DOHH2 (cell line): ENCODE measurements around the gene KIF3B.

Source experiments
- H3F3A ChIP-seq: fragments of 200-600 bp; sonication (generic), shearing (Covaris generic); 2 replicates; pipeline ENCODE4 v1.6.0; 2016; ENCODE audit warnings: antibody characterized with exemption, mild to moderate bottlenecking; ENCODE audit not compliant: control insufficient read depth, insufficient read depth
- H3K27ac ChIP-seq: fragments of 200-600 bp; sonication (generic); 2 replicates; pipeline ENCODE4 v1.5.1; 2014; ENCODE audit warnings: low read depth, mild to moderate bottlenecking, low read length, moderate library complexity
- H3K27me3 ChIP-seq: fragments of 200-600 bp; sonication (generic); 2 replicates; pipeline ENCODE4 v1.6.1; 2014; ENCODE audit warnings: mild to moderate bottlenecking, low read length, mixed read lengths; ENCODE audit not compliant: control insufficient read depth
- H3K36me3 ChIP-seq: fragments of 200-600 bp; sonication (generic); 2 replicates; pipeline ENCODE4 v1.6.1; 2014; ENCODE audit warnings: mild to moderate bottlenecking, low read length, moderate library complexity, mixed read lengths; ENCODE audit not compliant: control insufficient read depth
- H3K4me1 ChIP-seq: fragments of 200-600 bp; sonication (generic); 2 replicates; pipeline ENCODE4 v1.6.1; 2014; ENCODE audit warnings: mild to moderate bottlenecking, low read length, mixed read lengths; ENCODE audit not compliant: control insufficient read depth
- H3K4me2 ChIP-seq: fragments of 200-600 bp; sonication (generic); 2 replicates; pipeline ENCODE4 v1.6.0; 2014; ENCODE audit warnings: mild to moderate bottlenecking, low read length, moderate library complexity
- H3K4me3 ChIP-seq: fragments of 200-600 bp; sonication (generic); 2 replicates; pipeline ENCODE4 v1.5.1; 2014; ENCODE audit warnings: mild to moderate bottlenecking, low read length, mixed read lengths
- H3K79me2 ChIP-seq: fragments of 200-600 bp; sonication (generic); 2 replicates; pipeline ENCODE4 v1.6.1; 2014; ENCODE audit warnings: mild to moderate bottlenecking, low read length, mixed read lengths; ENCODE audit not compliant: control insufficient read depth
- H3K9me2 ChIP-seq: fragments of 200-600 bp; sonication (generic); replicated peaks from 2 replicates; pipeline ENCODE4 v1.6.1; 2014; ENCODE audit warnings: mild to moderate bottlenecking, low read length, mixed read lengths; ENCODE audit not compliant: control insufficient read depth
- H3K9me3 ChIP-seq: fragments of 200-600 bp; sonication (generic); 2 replicates; pipeline ENCODE4 v1.6.1; 2014; ENCODE audit warnings: antibody characterized with exemption, low read length, mixed read lengths; ENCODE audit not compliant: control insufficient read depth, insufficient read depth
- H4K20me1 ChIP-seq: fragments of 200-600 bp; sonication (generic); 2 replicates; pipeline ENCODE4 v1.6.0; 2014; ENCODE audit warnings: low read depth, mild to moderate bottlenecking, antibody characterized with exemption, low read length, moderate library complexity; ENCODE audit not compliant: control insufficient read depth, insufficient read depth
- CTCF ChIP-seq: fragments of 200-600 bp; sonication (generic); IDR thresholded peaks from one replicate; pipeline ENCODE4 v1.5.1; 2014; ENCODE audit warnings: antibody characterized with exemption, mild to moderate bottlenecking, low read depth, low read length; ENCODE audit not compliant: poor library complexity, severe bottlenecking
- EZH2phosphoT487 ChIP-seq: fragments of 200-600 bp; sonication (generic); IDR thresholded peaks from 2 replicates; pipeline ENCODE4 v1.6.1; 2017; ENCODE audit warnings: borderline replicate concordance, mild to moderate bottlenecking, antibody characterized with exemption, low read length, moderate library complexity, mixed read lengths

KIF3B gene

GRCh38 chr20:32236048-32236533 lies 41.4 kb upstream of the KIF3B start:
- Histone ChIP-seq H3K9me2 (no peaks in the 10 kb centered on the region), H4K20me1 (no peaks in the 10 kb centered on the region), H3K36me3 (peaks cover 64% of the 10 kb centered on the region), H3K4me1 (peaks cover 39% of the 10 kb centered on the region), H3K79me2 (no peaks in the 10 kb centered on the region), H3K4me3 (no peak overlapping the region), H3K27me3 (no peaks in the 10 kb centered on the region), H3F3A (peaks cover 15% of the 10 kb centered on the region), H3K4me2 (no peak overlapping the region), H3K9me3 (no peaks in the 10 kb centered on the region), H3K27ac (no peak overlapping the region)
- TF ChIP-seq EZH2phosphoT487, result no peak
- no peak for TF ChIP-seq CTCF

- H4K20me1 ChIP-seq, result no peaks in the 10 kb centered on the region
- H3K9me3 ChIP-seq, result no peaks in the 10 kb centered on the region
- H3F3A ChIP-seq, result peaks cover 10% of the 10 kb centered on the region
- H3K4me3 ChIP-seq, result no peak overlapping the region
- peaks cover 39% of the 10 kb centered on the region for H3K4me1 ChIP-seq
- H3K4me2 ChIP-seq, result no peak overlapping the region
- no peak overlapping the region for H3K27ac ChIP-seq
- no peaks in the 10 kb centered on the region for H3K27me3 ChIP-seq
- TF ChIP-seq EZH2phosphoT487 (no peak), CTCF (no peak)
- H3K9me2 ChIP-seq, result no peaks in the 10 kb centered on the region
- H3K36me3 ChIP-seq, result peaks cover 56% of the 10 kb centered on the region
- no peaks in the 10 kb centered on the region for H3K79me2 ChIP-seq
Observed at GRCh38 chr20:32236819-32237218, 40.6 kb upstream of the KIF3B start.

GRCh38 chr20:32237419-32237818 lies 40.0 kb upstream of the KIF3B start:
- TF ChIP-seq EZH2phosphoT487 (no peak), CTCF (no peak)
- no peak overlapping the region for H3K27ac ChIP-seq
- H3K36me3 ChIP-seq, result peaks cover 50% of the 10 kb centered on the region
- no peaks in the 10 kb centered on the region for H3K79me2 ChIP-seq
- no peaks in the 10 kb centered on the region for H3K27me3 ChIP-seq
- H3K4me1 ChIP-seq, result peaks cover 33% of the 10 kb centered on the region
- H4K20me1 ChIP-seq, result no peaks in the 10 kb centered on the region
- H3K4me2 ChIP-seq, result no peak overlapping the region
- H3K9me3 ChIP-seq, result no peaks in the 10 kb centered on the region
- no peak overlapping the region for H3K4me3 ChIP-seq
- H3K9me2 ChIP-seq, result no peaks in the 10 kb centered on the region
- peaks cover 10% of the 10 kb centered on the region for H3F3A ChIP-seq
